ENCODE data around the gene PDLIM1. TPM values are rescaled to one million over a fixed set of nuclear protein-coding genes. Genes with fewer than 3 reads are reported as not detected.

The PDLIM1 gene
- total RNA-seq, 1 experiment from 2014 or later, result 115 TPM

DNA sequence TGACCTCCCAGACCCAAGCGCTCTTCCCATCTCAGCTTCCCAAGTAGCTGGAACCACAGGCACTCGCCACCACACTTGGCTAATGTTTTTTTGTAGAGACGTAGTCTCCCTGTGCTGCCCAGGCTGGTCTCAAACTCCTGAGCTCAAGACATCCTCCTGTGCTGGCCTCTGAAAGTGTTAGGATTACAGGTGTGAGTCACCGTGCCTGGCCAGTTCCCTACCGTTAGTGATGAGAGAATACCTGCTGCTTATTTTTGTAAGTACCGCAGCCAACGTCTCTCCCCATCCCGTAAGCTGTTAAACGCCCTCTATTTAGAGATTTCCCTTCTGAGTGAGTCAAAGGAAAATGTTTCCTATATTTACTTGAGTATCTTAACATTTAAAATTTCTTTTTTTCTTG is 38.5 kb upstream of the PDLIM1 start:
- no peak overlapping the region for H3K18ac ChIP-seq (ENCODE audit: insufficient read length, low read depth, low read length)
- H2BK20ac ChIP-seq (ENCODE audit: low read depth, low read length, poor library complexity, severe bottlenecking), result no peak overlapping the region
- H3K9me3 Mint-ChIP-seq, result no peaks in the 10 kb centered on the region
- no peak overlapping the region for H4K5ac ChIP-seq (ENCODE audit: insufficient read length, low read depth, low read length)
- H2AFZ ChIP-seq (ENCODE audit: low read length), result no peak overlapping the region
- H3K14ac ChIP-seq (ENCODE audit: insufficient read depth, low read length), result no peak overlapping the region
- H3K79me2 ChIP-seq (ENCODE audit: insufficient read depth, low read length), result no peaks in the 10 kb centered on the region
- H3K27ac ChIP-seq (ENCODE audit: insufficient read length, low read depth, low read length), result no peak overlapping the region
- peaks cover 18% of the 10 kb centered on the region for H3K27me3 Mint-ChIP-seq (ENCODE audit: low read depth)
- no peak overlapping the region for H3K9ac ChIP-seq (ENCODE audit: extremely low read depth, insufficient read length, low read length)
- H2BK12ac ChIP-seq (ENCODE audit: insufficient read length, low read depth, low read length), result no peak overlapping the region
- H3K23me2 ChIP-seq (ENCODE audit: insufficient read length, low read depth, low read length, poor library complexity, severe bottlenecking), result no peaks in the 10 kb centered on the region
- H3K27ac Mint-ChIP-seq, result peak overlapping the region in 2 of 3 experiments; percentile 4 to 59; a peak in 2 of 7 replicates
- no peak overlapping the region for H3K4me2 ChIP-seq (ENCODE audit: insufficient read depth, insufficient read length, low read length)
- H3K79me1 ChIP-seq (ENCODE audit: insufficient read depth, low read depth, low read length, poor library complexity, severe bottlenecking), result no peaks in the 10 kb centered on the region
- peaks cover 33 to 35% of the 10 kb centered on the region in 2 experiments for H3K4me1 Mint-ChIP-seq
- H2BK120ac ChIP-seq (ENCODE audit: low read depth, low read length, poor library complexity, severe bottlenecking), result no peak overlapping the region
- DNase-seq, result no peak
- H3K4me1 ChIP-seq (ENCODE audit: insufficient read depth, low read length), result no peaks in the 10 kb centered on the region
- no peaks in the 10 kb centered on the region for H4K20me1 ChIP-seq (ENCODE audit: control insufficient read depth, insufficient read depth, insufficient read length)
- H3K9me3 ChIP-seq (ENCODE audit: control insufficient read depth, low read depth, low read length), result no peaks in the 10 kb centered on the region
- no CpG with 5 or more reads among the region's 9 CpGs for WGBS (ENCODE audit: extremely low coverage, insufficient read length, low lambda C conversion rate)
- no peaks in the 10 kb centered on the region for H3K27me3 ChIP-seq (ENCODE audit: insufficient read depth, low read length)
- H2BK15ac ChIP-seq (ENCODE audit: low read depth, low read length), result no peak overlapping the region
- H3K4ac ChIP-seq (ENCODE audit: low read depth, low read length), result no peak overlapping the region
- no peak overlapping the region for H4K8ac ChIP-seq (replicated peaks; ENCODE audit: insufficient read length, low read depth, low read length)
- no peak overlapping the region for H3K4me3 Mint-ChIP-seq
- TF ChIP-seq CTCF (conservative IDR thresholded peaks at IDR 0.05), result no peak
- H2AK5ac ChIP-seq (ENCODE audit: insufficient read length, low read length), result no peak overlapping the region
- H4K91ac ChIP-seq (ENCODE audit: insufficient read length, low read depth, low read length), result no peak overlapping the region
- no peak overlapping the region for H3K23ac ChIP-seq (ENCODE audit: insufficient read length, low read depth, low read length)
- H3K36me3 Mint-ChIP-seq (ENCODE audit: insufficient read depth in 1 of 3, low read depth in 3 of 3), result peaks cover 0 to 9% (median 3%) of the 10 kb centered on the region in 3 experiments; a peak in 4 of 7 replicates
- no peak overlapping the region for H3K56ac ChIP-seq (ENCODE audit: insufficient read length, low read depth, low read length)
- no peak overlapping the region for H3T11ph ChIP-seq (ENCODE audit: low read length)
- H2BK5ac ChIP-seq (ENCODE audit: insufficient read length, low read length), result no peak overlapping the region
